Kidney (tissue), 14 donors: ENCODE results near the gene FREM1. TPM values are rescaled to one million over a fixed set of nuclear protein-coding genes. Genes with fewer than 3 reads are reported as not detected.

Experiments used
- DNase-seq, 5 donors: peaks; one replicate each; pipeline ENCODE4 v3.0.0-alpha.2; 2013 to 2020
- FAIRE-seq: peaks from 2 replicates; lab custom pipeline; 2012; peaks lifted over from hg19 to GRCh38; lab: Jason Lieb, UNC
- H3K27ac ChIP-seq, 2 donors: one replicate each; pipeline ENCODE4 v1.7.0; 2013; ENCODE audit warnings: low read depth in 2 of 2, low read length in 2 of 2, inconsistent platforms in 1 of 2
- H3K27me3 ChIP-seq: one replicate; pipeline ENCODE4 v1.7.1; 2013; ENCODE audit warnings: low read length, inconsistent platforms; ENCODE audit not compliant: control insufficient read depth, insufficient read depth
- H3K36me3 ChIP-seq, 3 donors: one replicate each; pipeline versions ENCODE4 v1.7.0 to v1.7.1; 2013; ENCODE audit warnings: low read length in 3 of 3, control low read depth in 1 of 3, inconsistent platforms in 1 of 3; ENCODE audit not compliant: insufficient read depth in 3 of 3, control insufficient read depth in 2 of 3
- H3K4me1 ChIP-seq, 3 donors: one replicate each; pipeline versions ENCODE4 v1.7.0 to v1.7.1; 2013; ENCODE audit warnings: low read length in 3 of 3, inconsistent platforms in 1 of 3, low read depth in 1 of 3; ENCODE audit not compliant: control insufficient read depth in 2 of 3, insufficient read depth in 2 of 3
- H3K4me3 ChIP-seq, 3 donors: one replicate each; pipeline versions ENCODE4 v1.7.0 to v1.8.1; 2013; ENCODE audit warnings: low read length in 3 of 3, control low read depth in 1 of 3, inconsistent platforms in 1 of 3
- H3K9ac ChIP-seq, 3 donors: one replicate each; pipeline versions ENCODE4 v1.7.0 to v1.7.1; 2013; ENCODE audit warnings: low read length in 3 of 3, control low read depth in 1 of 3, inconsistent platforms in 1 of 3
- H3K9me3 ChIP-seq, 3 donors: one replicate each; pipeline versions ENCODE4 v1.7.0 to v1.7.1; 2013; ENCODE audit warnings: low read length in 3 of 3, control low read depth in 1 of 3, inconsistent platforms in 1 of 3; ENCODE audit not compliant: control insufficient read depth in 2 of 3, insufficient read depth in 1 of 3
- intact Hi-C: fragments of 100-400 bp; cut with DNase I; formaldehyde crosslinking; loops from one replicate; pipeline ENCODE4 v1.11.1; 2022
- polyA plus RNA-seq: library from polyadenylated mRNA; stranded (reverse); fragments of 350-450 nt; fragmentation: Illumina TruSeq; extraction: RNeasy Lipid Tissue Mini Kit (QIAGEN cat#74804); gene quantifications from one replicate; pipeline ENCODE4 v1.2.3, GENCODE V29; 2014; ENCODE audit warnings: low read depth, low replicate concordance; ENCODE audit not compliant: insufficient read depth
- total RNA-seq: library from RNA; stranded (reverse); fragmentation: NEBNext Ultra II Directional; extraction: Animal tissue kit (Norgen Biotek cat#: 25700); gene quantifications from one replicate; pipeline ENCODE4 v1.2.1, GENCODE V29; 2021
- TF ChIP-seq, protein P1 (sequence below): IDR thresholded peaks from 3 replicates; pipeline ENCODE4 v1.5.1; 2012; ENCODE audit warnings: mild to moderate bottlenecking, moderate library complexity, borderline replicate concordance; ENCODE audit not compliant: insufficient read depth; ENCODE audit errors: extremely low read depth
- donor health status: control.
- donor health status: control.
- donor health status: control.
- donor health status: control.
- donor health status: control.
- donor health status: DM: yes; HTN: yes; CAD: no.
- donor health status: Normal renal cell carcinoma (clear cell type).

The FREM1 gene
- total and polyA plus RNA-seq, 2 donors from 2014 or later: 8.3 to 17.0 TPM

GRCh38 chr9:14829204-14829603, 81.0 kb downstream of the FREM1 start:
- TF ChIP-seq, protein P1, sequence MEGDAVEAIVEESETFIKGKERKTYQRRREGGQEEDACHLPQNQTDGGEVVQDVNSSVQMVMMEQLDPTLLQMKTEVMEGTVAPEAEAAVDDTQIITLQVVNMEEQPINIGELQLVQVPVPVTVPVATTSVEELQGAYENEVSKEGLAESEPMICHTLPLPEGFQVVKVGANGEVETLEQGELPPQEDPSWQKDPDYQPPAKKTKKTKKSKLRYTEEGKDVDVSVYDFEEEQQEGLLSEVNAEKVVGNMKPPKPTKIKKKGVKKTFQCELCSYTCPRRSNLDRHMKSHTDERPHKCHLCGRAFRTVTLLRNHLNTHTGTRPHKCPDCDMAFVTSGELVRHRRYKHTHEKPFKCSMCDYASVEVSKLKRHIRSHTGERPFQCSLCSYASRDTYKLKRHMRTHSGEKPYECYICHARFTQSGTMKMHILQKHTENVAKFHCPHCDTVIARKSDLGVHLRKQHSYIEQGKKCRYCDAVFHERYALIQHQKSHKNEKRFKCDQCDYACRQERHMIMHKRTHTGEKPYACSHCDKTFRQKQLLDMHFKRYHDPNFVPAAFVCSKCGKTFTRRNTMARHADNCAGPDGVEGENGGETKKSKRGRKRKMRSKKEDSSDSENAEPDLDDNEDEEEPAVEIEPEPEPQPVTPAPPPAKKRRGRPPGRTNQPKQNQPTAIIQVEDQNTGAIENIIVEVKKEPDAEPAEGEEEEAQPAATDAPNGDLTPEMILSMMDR: no peak
- FAIRE-seq (no peak), DNase-seq (no peak)
- H3K36me3 ChIP-seq: peaks cover 0 to 14% (median 4%) of the 10 kb centered on the region in 3 donors
- no peak overlapping the region for H3K4me3 ChIP-seq
- H3K9ac ChIP-seq: no peak overlapping the region
- no peaks in the 10 kb centered on the region for H3K4me1 ChIP-seq
- H3K9me3 ChIP-seq: no peaks in the 10 kb centered on the region
- H3K27ac ChIP-seq: no peak overlapping the region
- intact Hi-C loops: no loop called here
- no peaks in the 10 kb centered on the region for H3K27me3 ChIP-seq

- Histone ChIP-seq H3K4me1 (no peaks in the 10 kb centered on the region), H3K36me3 (peaks cover 3 to 23% (median 15%) of the 10 kb centered on the region in 3 donors), H3K27ac (no peak overlapping the region), H3K27me3 (no peaks in the 10 kb centered on the region), H3K9ac (no peak overlapping the region), H3K9me3 (no peaks in the 10 kb centered on the region), H3K4me3 (no peak overlapping the region)
- TF ChIP-seq, protein P1: no peak
- intact Hi-C loops: no loop called here
- no peak for DNase-seq
- FAIRE-seq: no peak
Measured at GRCh38 chr9:14827805-14828204, 82.4 kb downstream of the FREM1 start.

- Histone ChIP-seq H3K4me3 (no peak overlapping the region), H3K9ac (no peak overlapping the region), H3K27ac (no peak overlapping the region), H3K27me3 (no peaks in the 10 kb centered on the region), H3K36me3 (peaks cover 5 to 19% (median 18%) of the 10 kb centered on the region in 3 donors), H3K9me3 (no peaks in the 10 kb centered on the region), H3K4me1 (no peaks in the 10 kb centered on the region)
- intact Hi-C loops: no loop called here
- DNase-seq (no peak), FAIRE-seq (no peak)
- TF ChIP-seq, protein P1: no peak
Measured at GRCh38 chr9:14824481-14824880, 85.7 kb downstream of the FREM1 start.

DNA sequence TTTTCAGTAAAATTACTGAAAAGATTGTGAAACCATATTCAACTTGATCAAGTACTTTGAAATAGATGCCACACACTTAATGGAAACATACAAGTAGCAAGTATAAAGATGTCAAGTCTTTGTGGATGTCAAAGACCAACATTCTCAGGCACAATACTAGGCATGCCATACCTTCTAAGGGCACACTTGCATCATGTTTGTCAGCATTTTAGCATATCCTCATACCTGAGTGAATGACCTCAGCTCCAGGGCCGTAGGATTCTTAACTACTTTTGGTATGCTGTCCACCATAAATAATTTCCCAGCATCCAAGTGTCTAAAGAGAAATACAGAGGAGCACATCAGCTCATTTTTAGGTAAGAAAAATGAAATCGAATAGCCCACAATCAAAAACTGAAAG, 86.4 kb downstream of the FREM1 start:
- H3K36me3 ChIP-seq: peaks cover 9 to 23% (median 16%) of the 10 kb centered on the region in 3 donors
- no peaks in the 10 kb centered on the region for H3K27me3 ChIP-seq
- no peaks in the 10 kb centered on the region for H3K4me1 ChIP-seq
- no peak for FAIRE-seq
- no peak overlapping the region for H3K27ac ChIP-seq
- H3K9me3 ChIP-seq: no peaks in the 10 kb centered on the region
- no peak overlapping the region for H3K9ac ChIP-seq
- intact Hi-C loops: no loop called here
- no peak for DNase-seq
- H3K4me3 ChIP-seq: no peak overlapping the region
- TF ChIP-seq, protein P1: no peak
